Muscle of leg (tissue), 11 donors: ENCODE measurements around the gene NOX1. TPM values are rescaled to one million over a fixed set of nuclear protein-coding genes. Genes with fewer than 3 reads are reported as not detected.

ENCODE experiments used
- DNase-seq: peaks from one replicate; pipeline ENCODE4 v3.0.0; 2013
- H3K27ac ChIP-seq: one replicate; pipeline ENCODE4 v1.5.1; 2013; ENCODE audit warnings: mild to moderate bottlenecking, low read length, control low read depth
- H3K27me3 ChIP-seq: one replicate; pipeline ENCODE4 v1.6.1; 2013; ENCODE audit warnings: low read length; ENCODE audit not compliant: control insufficient read depth, insufficient read depth
- H3K36me3 ChIP-seq: one replicate; pipeline ENCODE4 v1.6.1; 2013; ENCODE audit warnings: low read length; ENCODE audit not compliant: control insufficient read depth, insufficient read depth
- H3K4me1 ChIP-seq: one replicate; pipeline ENCODE4 v1.6.1; 2013; ENCODE audit warnings: low read length; ENCODE audit not compliant: control insufficient read depth, insufficient read depth
- H3K4me3 ChIP-seq: one replicate; pipeline ENCODE4 v1.5.1; 2013; ENCODE audit warnings: low read length, control low read depth
- H3K9me3 ChIP-seq: replicated peaks from 2 replicates; pipeline ENCODE4 v1.6.1; 2013; ENCODE audit warnings: low read depth, low read length; ENCODE audit not compliant: control insufficient read depth
- WGBS: methylation state at CpG from one replicate; pipeline ENCODE4 v1.1.5; 2013; ENCODE audit warnings: missing lambda C conversion rate; ENCODE audit not compliant: insufficient coverage; 5-methylcytosine and 5-hydroxymethylcytosine counted together
- polyA plus RNA-seq, 8 donors: library from polyadenylated mRNA; unstranded; fragments of 120-200 nt; gene quantifications; one replicate each; pipeline versions ENCODE4 v1.2.1 to v1.2.3, GENCODE V29; 2013; ENCODE audit warnings: inconsistent platforms in 1 of 8, low replicate concordance in 1 of 8; ENCODE audit not compliant: insufficient read length in 8 of 8, insufficient read depth in 1 of 8
- total RNA-seq: library from RNA; stranded (reverse); fragments of 120-200 nt; gene quantifications from one replicate; pipeline ENCODE4 v1.2.4, GENCODE V29; 2013

NOX1 gene
- total and polyA plus RNA-seq, 9 donors, result 0.04 to 0.38 (median 0.19) TPM; not detected in 1

DNA sequence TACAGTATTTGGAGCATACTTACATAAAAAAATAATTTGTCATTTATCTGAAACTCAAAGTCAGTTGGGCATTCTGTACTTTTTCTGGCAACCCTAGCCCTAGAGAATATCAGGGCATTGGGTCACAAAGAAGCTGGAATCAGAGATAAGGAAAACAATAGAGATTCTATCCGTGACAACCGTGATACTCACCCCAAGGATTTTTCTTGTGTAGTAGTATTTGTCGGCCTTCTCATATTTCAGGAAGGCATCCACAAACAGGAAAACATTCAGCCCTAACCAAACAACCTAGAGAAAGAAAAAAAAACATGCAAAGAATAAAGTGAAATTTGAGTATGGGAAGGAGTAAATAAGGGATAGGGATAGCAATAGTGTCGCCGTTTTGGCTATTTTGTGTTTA lies 3.6 kb downstream of the NOX1 start:
- no peak overlapping the region for H3K4me3 ChIP-seq
- H3K36me3 ChIP-seq, result no peaks in the 10 kb centered on the region
- no peaks in the 10 kb centered on the region for H3K4me1 ChIP-seq
- H3K27me3 ChIP-seq, result peaks cover 6% of the 10 kb centered on the region
- H3K9me3 ChIP-seq, result no peaks in the 10 kb centered on the region
- no peak for DNase-seq
- WGBS, result 78% methylated on average over 2 of the region's 5 CpGs
- H3K27ac ChIP-seq, result no peak overlapping the region

DNA sequence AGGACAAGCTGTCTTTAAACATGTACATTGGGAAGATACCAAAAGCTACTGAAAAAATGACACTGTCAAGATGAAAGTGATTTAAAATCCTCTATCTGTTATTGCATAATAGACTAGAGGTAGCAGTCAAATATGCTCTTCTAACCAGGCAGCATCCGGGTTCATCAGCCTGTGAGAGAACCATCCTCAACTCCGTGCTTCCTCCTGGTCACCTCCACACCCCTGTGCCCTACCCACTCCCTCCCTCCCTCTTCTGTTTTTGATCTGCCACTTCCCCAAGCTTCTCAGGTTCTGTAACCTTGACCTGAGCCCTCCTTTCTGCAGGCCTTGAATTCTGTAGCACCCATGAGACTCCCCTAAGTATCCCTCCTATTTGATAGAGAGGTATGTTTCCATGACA lies 5.9 kb downstream of the NOX1 start:
- WGBS, result 77% methylated on average over 2 of the region's 2 CpGs
- Histone ChIP-seq H3K4me3 (no peak overlapping the region), H3K4me1 (no peaks in the 10 kb centered on the region)

DNA sequence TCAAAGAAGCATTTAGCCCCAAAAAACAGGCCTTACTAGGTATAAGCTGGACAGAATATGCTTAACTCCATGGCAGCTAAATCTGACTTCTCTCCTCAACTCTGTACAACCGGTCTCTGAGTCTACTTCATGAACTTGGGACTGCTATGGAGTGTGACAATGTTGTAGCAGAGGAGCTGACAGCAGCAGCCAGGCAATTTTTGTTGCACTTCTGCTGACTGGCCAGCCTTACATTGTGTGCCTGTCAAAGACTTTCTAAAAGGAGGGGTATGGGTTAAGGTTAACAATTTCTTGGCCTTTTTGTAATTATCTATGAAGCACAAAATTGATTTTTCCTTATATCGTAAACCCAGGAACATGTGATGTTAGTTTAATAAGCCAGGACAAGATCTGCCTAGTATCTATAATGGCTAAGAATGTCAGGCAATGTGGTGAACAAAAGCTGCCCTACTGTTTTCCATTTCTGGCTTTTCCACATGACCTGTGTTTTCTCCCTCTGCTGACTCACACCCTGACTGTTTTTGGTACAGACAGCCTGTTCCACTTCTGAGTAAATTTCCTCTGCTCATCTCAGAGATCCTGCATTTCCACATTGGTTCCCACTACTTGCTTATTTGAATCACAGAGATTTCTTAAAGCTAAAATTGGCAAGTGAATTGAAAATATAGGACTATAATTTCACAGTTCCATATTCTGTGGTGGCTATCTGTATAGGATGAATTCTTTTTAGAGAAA lies 9.3 kb downstream of the NOX1 start:
- peaks cover 10% of the 10 kb centered on the region for H3K27me3 ChIP-seq
- H3K4me3 ChIP-seq, result no peak overlapping the region
- no peak for DNase-seq
- H3K4me1 ChIP-seq, result no peaks in the 10 kb centered on the region
- H3K36me3 ChIP-seq, result no peaks in the 10 kb centered on the region
- H3K9me3 ChIP-seq, result no peaks in the 10 kb centered on the region
- no peak overlapping the region for H3K27ac ChIP-seq
- WGBS, result no CpG with 5 or more reads among the region's 2 CpGs

More for the DNA sequence above, 5.9 kb downstream of the NOX1 start:
- Histone ChIP-seq H3K36me3 (no peaks in the 10 kb centered on the region), H3K9me3 (no peaks in the 10 kb centered on the region), H3K27ac (no peak overlapping the region), H3K27me3 (peaks cover 6% of the 10 kb centered on the region)
- no peak for DNase-seq

DNA sequence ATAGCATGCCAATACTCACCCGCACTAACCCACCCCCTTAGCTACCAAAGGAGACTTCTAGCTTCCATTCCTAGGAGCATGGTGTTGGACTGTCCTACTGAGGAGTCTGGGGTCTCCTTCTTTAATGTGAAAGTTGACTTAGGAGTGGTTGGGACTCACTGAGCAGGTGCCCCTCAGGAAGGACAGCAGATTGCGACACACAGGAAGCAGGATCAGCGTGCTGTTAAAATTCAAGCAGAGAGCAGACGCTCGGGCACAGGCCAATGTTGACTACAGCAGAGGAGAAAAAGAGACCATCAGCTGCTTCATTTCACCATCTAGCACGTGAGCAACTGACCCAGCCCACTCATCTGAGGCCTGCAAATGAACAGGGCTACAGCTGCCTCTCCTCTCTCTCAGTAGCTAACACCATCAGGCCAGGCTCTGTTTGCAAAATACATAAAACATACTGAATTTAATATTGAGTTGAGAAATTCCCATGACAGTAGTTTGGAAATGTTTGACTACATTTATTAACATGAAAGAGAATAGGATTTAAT lies 10.8 kb downstream of the NOX1 start:
- Histone ChIP-seq H3K36me3 (no peaks in the 10 kb centered on the region), H3K27ac (no peak overlapping the region), H3K4me3 (no peak overlapping the region), H3K4me1 (no peaks in the 10 kb centered on the region), H3K9me3 (no peaks in the 10 kb centered on the region), H3K27me3 (peaks cover 10% of the 10 kb centered on the region)
- WGBS, result 67% methylated on average over 4 of the region's 6 CpGs
- no peak for DNase-seq

DNA sequence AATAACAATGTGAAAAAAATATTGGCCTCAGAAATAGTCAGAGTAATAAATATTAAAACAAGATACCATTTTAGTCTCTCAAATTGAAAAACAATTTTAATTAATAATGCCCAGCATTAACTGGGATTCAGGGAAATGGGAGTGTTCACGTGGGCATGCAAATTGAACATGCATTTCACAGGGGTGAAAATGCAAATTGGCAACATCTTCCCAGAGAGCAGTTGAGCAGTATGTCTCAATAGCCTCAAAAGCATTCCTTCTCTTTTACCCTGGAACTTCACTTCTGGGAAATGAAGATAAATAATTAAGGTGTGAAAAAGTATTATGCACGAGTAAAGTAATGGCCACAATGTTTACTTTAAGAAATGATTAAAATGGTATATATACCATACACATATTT lies 21.3 kb downstream of the NOX1 start:
- no peaks in the 10 kb centered on the region for H3K9me3 ChIP-seq
- H3K27ac ChIP-seq, result no peak overlapping the region
- no CpG with 5 or more reads among the region's 2 CpGs for WGBS
- H3K4me3 ChIP-seq, result no peak overlapping the region
- no peaks in the 10 kb centered on the region for H3K36me3 ChIP-seq
- H3K27me3 ChIP-seq, result peaks cover 5% of the 10 kb centered on the region
- no peak for DNase-seq
- no peaks in the 10 kb centered on the region for H3K4me1 ChIP-seq

DNA sequence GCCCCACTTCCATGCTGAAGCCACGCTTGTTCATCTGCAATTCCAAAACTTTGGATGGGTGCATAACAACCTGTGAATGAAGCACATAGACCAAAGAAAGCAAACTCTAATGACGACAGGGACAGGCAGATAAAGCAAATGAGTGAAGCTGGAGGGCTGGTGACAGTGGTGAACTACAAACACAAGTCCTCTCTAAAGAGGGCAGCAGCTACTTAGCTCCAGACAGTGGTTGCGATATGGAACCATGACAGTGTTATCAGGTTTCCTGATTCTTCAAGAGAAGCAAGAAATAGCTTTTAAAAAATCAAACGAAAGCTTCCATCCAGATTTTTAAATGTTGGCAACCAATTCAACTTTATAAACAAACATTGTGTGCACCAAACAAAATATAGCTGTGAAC lies 23.8 kb downstream of the NOX1 start:
- Histone ChIP-seq H3K36me3 (no peaks in the 10 kb centered on the region), H3K9me3 (no peaks in the 10 kb centered on the region), H3K4me1 (no peaks in the 10 kb centered on the region), H3K27ac (no peak overlapping the region), H3K4me3 (no peak overlapping the region), H3K27me3 (peaks cover 3% of the 10 kb centered on the region)
- 93% methylated on average over 3 of the region's 4 CpGs for WGBS
- DNase-seq, result no peak

DNA sequence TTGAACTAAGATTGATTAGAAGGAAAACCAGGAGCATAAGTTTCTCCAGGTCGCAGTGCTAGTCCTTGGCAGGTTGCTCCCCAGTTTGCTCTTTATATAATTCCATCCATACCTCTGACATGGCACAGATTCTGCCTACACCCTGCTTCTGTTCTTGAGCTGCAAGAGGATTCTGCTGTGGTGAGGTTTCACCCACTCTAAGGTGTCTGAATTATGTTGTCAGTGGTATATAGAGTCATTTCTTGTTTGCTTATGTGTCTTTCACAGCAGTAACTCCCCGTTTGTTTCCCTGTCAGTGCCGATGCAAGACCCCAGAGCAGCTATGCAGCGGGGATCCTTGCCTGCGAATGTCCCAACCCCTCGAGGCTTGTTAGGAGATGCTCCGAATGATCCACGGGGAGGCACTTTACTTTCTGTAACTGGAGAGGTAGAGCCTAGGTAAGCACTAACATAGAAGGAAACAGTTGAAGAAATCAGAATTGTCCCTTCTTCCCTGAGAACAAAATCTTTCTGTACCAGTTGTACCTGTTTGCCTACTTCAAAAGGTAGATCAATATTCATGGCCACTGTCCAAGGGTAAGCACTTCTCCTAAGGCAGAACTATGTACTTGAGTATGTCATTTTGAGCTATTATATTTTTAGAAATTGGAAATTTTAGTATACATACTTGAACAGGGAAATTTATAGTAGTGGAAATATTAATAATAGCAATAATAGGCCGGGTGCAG lies 42.8 kb downstream of the NOX1 start:
- H3K27me3 ChIP-seq, result peaks cover 15% of the 10 kb centered on the region
- H3K27ac ChIP-seq, result no peak overlapping the region
- DNase-seq, result no peak
- 88% methylated on average over 5 of the region's 9 CpGs for WGBS
- peaks cover 19% of the 10 kb centered on the region for H3K36me3 ChIP-seq
- H3K4me1 ChIP-seq, result no peaks in the 10 kb centered on the region
- no peaks in the 10 kb centered on the region for H3K9me3 ChIP-seq
- H3K4me3 ChIP-seq, result no peak overlapping the region

DNA sequence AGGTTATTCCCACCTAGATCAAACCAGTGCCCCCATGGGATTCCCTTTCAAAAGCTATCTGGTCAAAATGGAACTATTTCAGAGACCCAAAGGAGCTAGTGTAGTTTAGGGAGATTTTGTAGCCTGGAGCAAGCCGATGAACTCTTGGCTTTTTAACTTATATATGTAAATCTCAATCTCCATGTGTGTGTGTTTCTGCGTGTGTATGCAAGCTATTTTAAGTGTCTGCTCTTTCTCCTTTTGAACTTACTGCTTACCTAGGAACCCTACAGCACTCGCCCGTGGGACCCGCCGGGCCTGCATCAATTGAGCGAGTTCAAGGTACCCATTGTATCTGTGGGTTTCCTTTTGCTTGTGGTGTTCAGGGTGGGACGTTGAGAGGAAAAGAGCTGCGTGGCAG lies 43.6 kb downstream of the NOX1 start:
- Histone ChIP-seq H3K36me3 (peaks cover 19% of the 10 kb centered on the region), H3K9me3 (no peaks in the 10 kb centered on the region), H3K4me3 (no peak overlapping the region), H3K27me3 (peaks cover 15% of the 10 kb centered on the region), H3K4me1 (no peaks in the 10 kb centered on the region), H3K27ac (no peak overlapping the region)
- no peak for DNase-seq
- WGBS, result no CpG with 5 or more reads among the region's 9 CpGs

DNA sequence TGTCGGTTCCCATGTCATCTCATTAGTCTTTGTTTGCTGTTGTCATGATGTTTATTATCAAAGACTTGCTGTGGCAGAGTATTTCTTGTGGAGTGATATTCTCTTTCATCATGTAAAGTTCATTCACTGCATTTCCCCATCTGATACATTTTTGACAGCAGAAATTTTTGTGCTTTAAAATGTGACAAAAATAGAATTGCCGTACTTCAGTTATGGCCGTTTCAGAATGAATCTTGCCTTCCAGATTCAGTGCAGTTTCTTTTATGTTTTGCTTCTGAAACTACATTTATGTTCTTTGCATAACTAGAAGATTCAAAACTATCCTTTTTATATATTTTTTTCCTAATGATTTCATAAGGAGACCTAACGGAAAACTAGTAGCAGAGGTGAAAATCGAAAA lies 44.0 kb downstream of the NOX1 start:
- no peaks in the 10 kb centered on the region for H3K9me3 ChIP-seq
- no peak overlapping the region for H3K27ac ChIP-seq
- H3K27me3 ChIP-seq, result peaks cover 15% of the 10 kb centered on the region
- no peak for DNase-seq
- H3K36me3 ChIP-seq, result peaks cover 19% of the 10 kb centered on the region
- H3K4me3 ChIP-seq, result no peak overlapping the region
- no peaks in the 10 kb centered on the region for H3K4me1 ChIP-seq
- no CpG with 5 or more reads among the region's 5 CpGs for WGBS

DNA sequence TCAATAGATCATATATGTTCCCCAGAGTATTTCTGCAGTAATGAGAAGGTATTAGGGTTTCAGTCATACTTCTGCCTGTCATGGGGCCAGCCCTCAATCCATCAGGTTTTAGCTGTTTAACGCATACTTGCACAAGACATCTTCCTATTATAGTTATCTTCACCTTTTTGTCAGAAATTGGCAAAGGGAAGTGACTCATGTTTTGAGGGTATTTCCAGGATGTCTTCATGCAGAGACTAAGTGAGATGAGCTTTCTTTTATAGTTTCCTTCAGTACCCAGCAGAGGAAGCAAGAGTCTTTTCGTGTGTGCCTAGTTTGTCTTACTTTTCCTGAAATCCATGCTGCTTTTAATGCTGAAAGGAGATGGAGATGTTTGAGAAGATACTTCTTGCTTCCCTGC lies 44.4 kb downstream of the NOX1 start:
- Histone ChIP-seq H3K9me3 (no peaks in the 10 kb centered on the region), H3K4me1 (no peaks in the 10 kb centered on the region), H3K27ac (no peak overlapping the region), H3K36me3 (peaks cover 19% of the 10 kb centered on the region), H3K27me3 (peaks cover 15% of the 10 kb centered on the region), H3K4me3 (no peak overlapping the region)
- WGBS, result no CpG with 5 or more reads among the region's 2 CpGs
- DNase-seq, result no peak
